GDM1 (cell line): Measurements from ENCODE around the gene LINC00237.

Source experiments
- DNase-seq: peaks from one replicate; lab custom pipeline; 2025; lab: John Stamatoyannopoulos, UW

Gene LINC00237

GRCh38 chr20:21047981-21048380 lies 58.2 kb downstream of the LINC00237 start:
- no peak for DNase-seq

GRCh38 chr20:21046413-21047070 lies 59.6 kb downstream of the LINC00237 start:
- DNase-seq: no peak
